H1 (cell line): ENCODE data around the gene CD81. TPM values are rescaled to one million over a fixed set of nuclear protein-coding genes. Genes with fewer than 3 reads are reported as not detected.

Experiments used
- CTCF ChIA-PET: fragments of 300-600 bp; sonication (Branson Sonifier 250); formaldehyde crosslinking; loops from one replicate; lab custom pipeline; 2021; ENCODE audit not compliant: partially characterized antibody; lab: Charles Lee
- POLR2A ChIA-PET: fragments of 300-600 bp; sonication (Branson Sonifier 250); formaldehyde crosslinking; loops from one replicate; lab custom pipeline; 2021; ENCODE audit warnings: inconsistent platforms; ENCODE audit not compliant: partially characterized antibody; lab: Charles Lee
- DNase-seq, 2 experiments: peaks; one replicate each; pipeline versions ENCODE4 v3.0.0 to v3.0.0-alpha.2; 2010 to 2022; ENCODE audit warnings: low spot score in 2 of 2, low read depth in 1 of 2, mixed read lengths in 1 of 2
- FAIRE-seq: peaks from 2 replicates; lab custom pipeline; 2011; peaks lifted over from hg19 to GRCh38; lab: Jason Lieb, UNC
- H2AFZ ChIP-seq: 2 replicates; pipeline ENCODE4 v1.8.1; 2012; ENCODE audit warnings: low read length, inconsistent platforms
- H2AK5ac ChIP-seq: 2 replicates; pipeline ENCODE4 v1.6.1; 2013; ENCODE audit warnings: low read depth, low read length
- H2BK120ac ChIP-seq: replicated peaks from 2 replicates; pipeline ENCODE3; 2013; ENCODE audit warnings: low read depth, low read length, inconsistent platforms
- H2BK12ac ChIP-seq: 2 replicates; pipeline ENCODE4 v1.6.1; 2013; ENCODE audit warnings: low read depth, low read length
- H2BK15ac ChIP-seq: 2 replicates; pipeline ENCODE4 v1.6.1; 2013; ENCODE audit warnings: low read length
- H2BK20ac ChIP-seq: 2 replicates; pipeline ENCODE4 v1.6.1; 2013; ENCODE audit warnings: low read length
- H2BK5ac ChIP-seq: 2 replicates; pipeline ENCODE4 v1.6.1; 2013; ENCODE audit warnings: low read depth, low read length
- H3K14ac ChIP-seq: 2 replicates; pipeline ENCODE4 v1.6.1; 2013; ENCODE audit warnings: inconsistent platforms; ENCODE audit not compliant: insufficient read length
- H3K18ac ChIP-seq: 2 replicates; pipeline ENCODE4 v1.6.1; 2013; ENCODE audit warnings: low read length; ENCODE audit errors: extremely low read depth
- H3K23ac ChIP-seq: 2 replicates; pipeline ENCODE4 v1.6.1; 2013; ENCODE audit warnings: inconsistent platforms; ENCODE audit not compliant: insufficient read length
- H3K23me2 ChIP-seq: 2 replicates; pipeline ENCODE4 v1.6.1; 2013; ENCODE audit warnings: low read depth, low read length
- H3K27ac ChIP-seq: 2 replicates; pipeline ENCODE4 v1.6.1; 2011; ENCODE audit warnings: low read depth, low read length, inconsistent platforms
- H3K27me3 ChIP-seq, 4 experiments: replicated peaks in 1 of 4; 1 replicate in 1 of 4; 2 replicates in 3 of 4; pipeline versions ENCODE4 v1.6.1 to v1.8.1; 2011 to 2013; ENCODE audit warnings: low read length in 3 of 4, mild to moderate bottlenecking in 3 of 4, inconsistent platforms in 2 of 4, mixed read lengths in 2 of 4, moderate library complexity in 1 of 4; ENCODE audit not compliant: control insufficient read depth in 3 of 4, insufficient read depth in 3 of 4; ENCODE audit errors: extremely low read depth in 1 of 4
- H3K36me3 ChIP-seq, 4 experiments: 2 replicates each; pipeline versions ENCODE4 v1.6.1 to v1.8.1; 2011 to 2013; ENCODE audit warnings: mild to moderate bottlenecking in 4 of 4, low read length in 3 of 4, moderate library complexity in 2 of 4, control low read depth in 1 of 4, inconsistent platforms in 1 of 4; ENCODE audit not compliant: insufficient read depth in 4 of 4, control insufficient read depth in 2 of 4
- H3K4ac ChIP-seq: replicated peaks from 2 replicates; pipeline ENCODE3; 2013; ENCODE audit warnings: low read length, low read depth, mixed read lengths, inconsistent platforms; ENCODE audit not compliant: insufficient read length
- H3K4me1 ChIP-seq, 4 experiments: replicated peaks in 1 of 4; 1 replicate in 1 of 4; 2 replicates in 3 of 4; pipeline versions ENCODE4 v1.6.1 to v1.8.1; 2011 to 2013; ENCODE audit warnings: low read length in 3 of 4, inconsistent platforms in 2 of 4, mixed read lengths in 1 of 4; ENCODE audit not compliant: insufficient read depth in 4 of 4, control insufficient read depth in 3 of 4
- H3K4me2 ChIP-seq, 2 experiments: 2 replicates each; pipeline versions ENCODE4 v1.6.1 to v1.8.1; 2011 to 2013; ENCODE audit warnings: low read depth in 2 of 2, low read length in 2 of 2, control low read depth in 1 of 2, inconsistent platforms in 1 of 2, mild to moderate bottlenecking in 1 of 2; ENCODE audit not compliant: insufficient read depth in 1 of 2
- H3K4me3 ChIP-seq, 4 experiments: fragments of 200-600, 300-600 bp in 1 of 4; sonication (generic), shearing (Covaris generic), sonication (Bioruptor Twin) in 1 of 4; 2 replicates each; pipeline versions ENCODE4 v1.5.1 to v1.8.1; 2011 to 2016; ENCODE audit warnings: low read length in 4 of 4, low read depth in 3 of 4, control low read depth in 2 of 4, inconsistent platforms in 2 of 4, mild to moderate bottlenecking in 2 of 4, mixed read lengths in 1 of 4, moderate library complexity in 1 of 4; ENCODE audit not compliant: insufficient read depth in 2 of 4; ENCODE audit errors: extremely low read depth in 1 of 4
- H3K56ac ChIP-seq: replicated peaks from 2 replicates; pipeline ENCODE3; 2013; ENCODE audit warnings: low read depth, mild to moderate bottlenecking, mixed read lengths, low read length, inconsistent platforms; ENCODE audit not compliant: insufficient read length
- H3K79me1 ChIP-seq: 2 replicates; pipeline ENCODE4 v1.6.1; 2013; ENCODE audit warnings: low read depth, low read length, control low read depth
- H3K79me2 ChIP-seq, 2 experiments: 2 replicates each; pipeline versions ENCODE4 v1.6.1 to v1.8.1; 2012 to 2013; ENCODE audit warnings: low read length in 2 of 2, mild to moderate bottlenecking in 2 of 2, inconsistent platforms in 1 of 2; ENCODE audit not compliant: insufficient read depth in 2 of 2, control insufficient read depth in 1 of 2
- H3K9ac ChIP-seq, 4 experiments: replicated peaks in 1 of 4; 1 replicate in 1 of 4; 2 replicates in 3 of 4; pipeline versions ENCODE4 v1.6.1 to v1.8.1; 2011 to 2013; ENCODE audit warnings: low read depth in 3 of 4, low read length in 3 of 4, control low read depth in 2 of 4, mild to moderate bottlenecking in 2 of 4, moderate library complexity in 2 of 4, inconsistent platforms in 1 of 4; ENCODE audit errors: extremely low read depth in 1 of 4
- H3K9me3 ChIP-seq, 2 experiments: 2 replicates each; pipeline versions ENCODE4 v1.6.1 to v1.8.1; 2012 to 2013; ENCODE audit warnings: mild to moderate bottlenecking in 2 of 2, moderate library complexity in 2 of 2, control low read depth in 1 of 2, inconsistent platforms in 1 of 2, low read depth in 1 of 2, low read length in 1 of 2, mixed read lengths in 1 of 2; ENCODE audit not compliant: insufficient read depth in 2 of 2
- H4K20me1 ChIP-seq, 2 experiments: replicated peaks in 1 of 2; 2 replicates each; pipeline versions ENCODE3 to v1.8.1; 2011 to 2013; ENCODE audit warnings: inconsistent platforms in 2 of 2, low read length in 2 of 2, mild to moderate bottlenecking in 1 of 2; ENCODE audit not compliant: insufficient read depth in 2 of 2, control insufficient read depth in 1 of 2
- H4K5ac ChIP-seq: 2 replicates; pipeline ENCODE4 v1.6.1; 2013; ENCODE audit warnings: low read length, low read depth, mixed read lengths, inconsistent platforms; ENCODE audit not compliant: insufficient read length
- H4K8ac ChIP-seq: 2 replicates; pipeline ENCODE4 v1.8.0; 2013; ENCODE audit warnings: mild to moderate bottlenecking, moderate library complexity, low read length, inconsistent platforms; ENCODE audit not compliant: insufficient read depth; ENCODE audit errors: extremely low read depth
- H4K91ac ChIP-seq: replicated peaks from 2 replicates; pipeline ENCODE3; 2013; ENCODE audit warnings: low read length, mixed read lengths, inconsistent platforms; ENCODE audit not compliant: insufficient read length
- FOSL1 ChIP-seq: IDR thresholded peaks from 2 replicates; pipeline ENCODE4 v1.6.1; 2011; ENCODE audit warnings: mild to moderate bottlenecking, low read depth, low read length, moderate library complexity; ENCODE audit not compliant: insufficient read depth
- SIN3A ChIP-seq, 2 experiments: IDR thresholded peaks in 1 of 2; conservative IDR thresholded peaks in 1 of 2; 2 replicates each; pipeline ENCODE4 v1.6.1; 2011 to 2012; ENCODE audit warnings: low read length in 2 of 2, improper control_type of control experiment in 1 of 2, low read depth in 1 of 2, mild to moderate bottlenecking in 1 of 2
- WGBS, 2 experiments: shearing (Covaris generic) in 1 of 2; methylation state at CpG; one replicate each; pipeline versions ENCODE4 v1.1.6 to v1.1.7; 2013 to 2015; ENCODE audit warnings: low lambda C conversion rate in 2 of 2, mixed read lengths in 2 of 2, inconsistent platforms in 1 of 2, low coverage in 1 of 2, missing lambda C conversion rate in 1 of 2; ENCODE audit not compliant: insufficient replicate concordance in 2 of 2, insufficient coverage in 1 of 2, insufficient read length in 1 of 2; ENCODE audit errors: extremely low coverage in 1 of 2, missing lambda C conversion rate in 1 of 2; 5-methylcytosine and 5-hydroxymethylcytosine counted together
- polyA plus RNA-seq, 7 experiments: library from polyadenylated mRNA; depleted of rRNA in 3 of 7; stranded (reverse) in 5 of 7; unstranded in 2 of 7; fragments of >200 nt in 5 of 7; fragments of 200-250 nt in 2 of 7; gene quantifications; 1 replicate in 5 of 7; 2 replicates in 1 of 7; 4 replicates in 1 of 7; pipeline versions ENCODE4 v1.2.1 to v1.2.3, GENCODE V29; 2011 to 2013; ENCODE audit warnings: missing spikeins in 2 of 7, mixed read lengths in 2 of 7
- total RNA-seq: library from RNA; stranded (reverse); fragmentation: NEBNext Ultra II Directional; extraction: Animal tissue kit (Norgen Biotek cat#: 25700); gene quantifications from 2 replicates; pipeline ENCODE4 v1.2.1, GENCODE V29; 2021

The CD81 gene
- total and polyA plus RNA-seq, 2 of the 8 experiments (the other 6 are each of a cell fraction or from before 2014, with no cell fraction given), result 238 to 309 TPM

- POLR2A ChIA-PET, result interaction anchor here (1.6 to 3.4 kb wide), 2 partner anchors 12 to 29 kb away, joined by 5 to 17 read pairs; no protein-coding TSS in a partner anchor
- no peak for TF ChIP-seq SIN3A (conservative IDR thresholded peaks at IDR 0.05 in 1 of 2, IDR thresholded peaks at IDR 0.05 in 1 of 2; ENCODE audit: low read depth in 1 of 2, low read length in 2 of 2)
- TF ChIP-seq FOSL1, result no peak
- WGBS, 2 experiments, result 91% methylated on average over 11 of the region's 24 CpGs; no CpG with 5 or more reads in 1 of the 2 experiments
Measured at GRCh38 chr11:2406878-2407410, 29.8 kb downstream of the CD81 start.

More at GRCh38 chr11:2406878-2407410, 29.8 kb downstream of the CD81 start:
- CTCF ChIA-PET, result interaction anchor here (1.1 to 14.1 kb wide), 3 partner anchors 12 to 101 kb away, joined by 3 to 196 read pairs (median 64); no protein-coding TSS in a partner anchor
- H3K79me1 ChIP-seq, result no peaks in the 10 kb centered on the region
- no peak overlapping the region for H3K4me3 ChIP-seq
- H2BK12ac ChIP-seq, result no peak overlapping the region
- H4K20me1 ChIP-seq, result peaks cover 3 to 5% of the 10 kb centered on the region in 2 experiments
- no peak overlapping the region for H3K14ac ChIP-seq
- H2BK20ac ChIP-seq, result no peak overlapping the region
- peak overlapping the region; percentile 85; the same call in 1 of the 2 replicates for H4K8ac ChIP-seq
- H3K18ac ChIP-seq, result no peak overlapping the region
- H2AFZ ChIP-seq, result no peak overlapping the region
- H3K9me3 ChIP-seq, result no peaks in the 10 kb centered on the region
- peak overlapping the region; percentile 46; the same call in 1 of the 2 replicates for H2BK15ac ChIP-seq
- FAIRE-seq, result no peak
- H3K9ac ChIP-seq, result no peak overlapping the region
- H2AK5ac ChIP-seq, result no peak overlapping the region
- no peak overlapping the region for H3K56ac ChIP-seq
- H2BK5ac ChIP-seq, result no peak overlapping the region
- H3K4me1 ChIP-seq, result peaks cover 0 to 2% (median 0%) of the 10 kb centered on the region in 4 experiments; a peak in 2 of 7 replicates
- H4K91ac ChIP-seq, result no peak overlapping the region
- no peak overlapping the region for H3K4me2 ChIP-seq
- no peak overlapping the region for H3K4ac ChIP-seq
- H3K79me2 ChIP-seq, result peaks cover 0 to 3% of the 10 kb centered on the region in 2 experiments; a peak in 1 of 4 replicates
- H3K36me3 ChIP-seq, result peaks cover 2 to 14% (median 10%) of the 10 kb centered on the region in 4 experiments; a peak in 4 of 8 replicates
- H4K5ac ChIP-seq, result no peak overlapping the region
- no peak overlapping the region for H3K27ac ChIP-seq
- H3K23me2 ChIP-seq, result no peaks in the 10 kb centered on the region
- H3K23ac ChIP-seq, result no peak overlapping the region
- no peak for DNase-seq
- no peak overlapping the region for H2BK120ac ChIP-seq
- H3K27me3 ChIP-seq, result no peaks in the 10 kb centered on the region
